NCI-H2107 (cell line): ENCODE measurements around the gene GABRA6.
"Not testable (repeated sequence)": the region's sequence is repeated elsewhere in the genome, so short reads cannot be mapped to it uniquely, and the experiment has no call there.

ENCODE experiments used
- DNase-seq: peaks from one replicate; lab custom pipeline; 2025; lab: John Stamatoyannopoulos, UW

GABRA6 gene

GRCh38 chr5:161685461-161685860 is at the start of gene GABRA6:
Gene GABRA6, plus strand, starts transcription at chr5:161685721. Its CDS starts 269 bp downstream, at chr5:161685990.
- DNase-seq: no peak

- DNase-seq: no peak
These were observed 47.9 kb upstream of the GABRA6 start for GRCh38 chr5:161637591-161637990.

GRCh38 chr5:161641444-161641843 is 44.1 kb upstream of the GABRA6 start:
- DNase-seq: no peak

- no peak for DNase-seq
These were observed 40.3 kb upstream of the GABRA6 start for GRCh38 chr5:161645264-161645663.

- not testable (repeated sequence) for DNase-seq
These were observed 33.6 kb upstream of the GABRA6 start for GRCh38 chr5:161651926-161652325.

- DNase-seq: no peak
These were observed 24.7 kb upstream of the GABRA6 start for GRCh38 chr5:161660806-161661205.

GRCh38 chr5:161663431-161663830 is 22.1 kb upstream of the GABRA6 start:
- no peak for DNase-seq

- DNase-seq: no peak
These were observed 9.4 kb upstream of the GABRA6 start for GRCh38 chr5:161676103-161676502.

GRCh38 chr5:161686149-161686548 is 628 bp downstream of the GABRA6 start:
- DNase-seq: no peak

GRCh38 chr5:161686881-161687280 is 1.4 kb downstream of the GABRA6 start:
- DNase-seq: no peak

GRCh38 chr5:161687316-161687715 is 1.8 kb downstream of the GABRA6 start:
- DNase-seq: no peak

GRCh38 chr5:161691911-161692310 is 6.4 kb downstream of the GABRA6 start:
- no peak for DNase-seq

GRCh38 chr5:161697001-161697400 is 11.5 kb downstream of the GABRA6 start:
- no peak for DNase-seq

GRCh38 chr5:161700065-161700464 is 14.5 kb downstream of the GABRA6 start:
- no peak for DNase-seq

- DNase-seq: no peak
These were observed 18.0 kb downstream of the GABRA6 start for GRCh38 chr5:161703528-161703927.

- no peak for DNase-seq
These were observed 21.9 kb downstream of the GABRA6 start for GRCh38 chr5:161707382-161707781.

GRCh38 chr5:161709239-161709638 is 23.7 kb downstream of the GABRA6 start:
- no peak for DNase-seq

- DNase-seq: no peak
These were observed 27.5 kb downstream of the GABRA6 start for GRCh38 chr5:161713042-161713441.

GRCh38 chr5:161719157-161719556 is 33.6 kb downstream of the GABRA6 start:
- no peak for DNase-seq

- DNase-seq: no peak
These were observed 34.9 kb downstream of the GABRA6 start for GRCh38 chr5:161720460-161720859.

- DNase-seq: no peak
These were observed 49.2 kb downstream of the GABRA6 start for GRCh38 chr5:161734741-161735140.

GRCh38 chr5:161740433-161740832 is 54.9 kb downstream of the GABRA6 start:
- DNase-seq: no peak

- DNase-seq: no peak
These were observed 58.8 kb downstream of the GABRA6 start for GRCh38 chr5:161744276-161744675.

- DNase-seq: no peak
These were observed 59.9 kb downstream of the GABRA6 start for GRCh38 chr5:161745392-161745791.

GRCh38 chr5:161751265-161751664 is 65.7 kb downstream of the GABRA6 start:
- no peak for DNase-seq
